Gastrocnemius medialis (tissue), 4 donors: ENCODE measurements around the gene PAOX.

Source experiments
- CTCF ChIP-seq, 5 experiments: fragments of 450-650 bp in 3 of 5; fragments of 200-600 bp in 2 of 5; sonication (generic) in 2 of 5; IDR thresholded peaks in 4 of 5; conservative IDR thresholded peaks in 1 of 5; 1 replicate in 4 of 5; 2 replicates in 1 of 5; pipeline ENCODE4 v1.5.1; 2016 to 2019; ENCODE audit warnings: antibody characterized with exemption in 5 of 5, mild to moderate bottlenecking in 3 of 5, moderate library complexity in 3 of 5
- POLR2A ChIP-seq, 2 donors: fragments of 450-650 bp; IDR thresholded peaks; one replicate each; pipeline ENCODE4 v1.6.1; 2017; ENCODE audit warnings: antibody characterized with exemption in 2 of 2, mild to moderate bottlenecking in 2 of 2, moderate library complexity in 2 of 2

GRCh38 chr10:133377818-133378250 lies 1.2 kb upstream of the PAOX start:
- TF ChIP-seq POLR2A (IDR thresholded peaks at IDR 0.05), result no peak
- TF ChIP-seq CTCF (IDR thresholded peaks at IDR 0.05 in 4 of 5, conservative IDR thresholded peaks at IDR 0.05 in 1 of 5), result no peak
